ENCODE data around the gene CAMK2D. TPM values are rescaled to one million over a fixed set of nuclear protein-coding genes. Genes with fewer than 3 reads are reported as not detected.
A peak's percentile ranks its signal among the peaks of the same experiment; 100 is the strongest.
"Not testable (repeated sequence)": the region's sequence is repeated elsewhere in the genome, so short reads cannot be mapped to it uniquely, and the experiment has no call there.

CAMK2D gene
- total RNA-seq, 1 donor from 2014 or later = 46.1 TPM

GRCh38 chr4:113772319-113772718, 10.8 kb upstream of the CAMK2D start:
- H3K4me1 ChIP-seq = no peaks in the 10 kb centered on the region
- intact Hi-C loops (cut with DNase I) = no loop called here
- no peak overlapping the region for H3K27ac ChIP-seq
- peak; percentile 38 for ATAC-seq
- peak; percentile 62 for DNase-seq
- H3K4me3 ChIP-seq = no peak overlapping the region
- H3K9me3 ChIP-seq = no peaks in the 10 kb centered on the region
- TF ChIP-seq, protein P1, sequence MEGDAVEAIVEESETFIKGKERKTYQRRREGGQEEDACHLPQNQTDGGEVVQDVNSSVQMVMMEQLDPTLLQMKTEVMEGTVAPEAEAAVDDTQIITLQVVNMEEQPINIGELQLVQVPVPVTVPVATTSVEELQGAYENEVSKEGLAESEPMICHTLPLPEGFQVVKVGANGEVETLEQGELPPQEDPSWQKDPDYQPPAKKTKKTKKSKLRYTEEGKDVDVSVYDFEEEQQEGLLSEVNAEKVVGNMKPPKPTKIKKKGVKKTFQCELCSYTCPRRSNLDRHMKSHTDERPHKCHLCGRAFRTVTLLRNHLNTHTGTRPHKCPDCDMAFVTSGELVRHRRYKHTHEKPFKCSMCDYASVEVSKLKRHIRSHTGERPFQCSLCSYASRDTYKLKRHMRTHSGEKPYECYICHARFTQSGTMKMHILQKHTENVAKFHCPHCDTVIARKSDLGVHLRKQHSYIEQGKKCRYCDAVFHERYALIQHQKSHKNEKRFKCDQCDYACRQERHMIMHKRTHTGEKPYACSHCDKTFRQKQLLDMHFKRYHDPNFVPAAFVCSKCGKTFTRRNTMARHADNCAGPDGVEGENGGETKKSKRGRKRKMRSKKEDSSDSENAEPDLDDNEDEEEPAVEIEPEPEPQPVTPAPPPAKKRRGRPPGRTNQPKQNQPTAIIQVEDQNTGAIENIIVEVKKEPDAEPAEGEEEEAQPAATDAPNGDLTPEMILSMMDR (IDR thresholded peaks at IDR 0.05) = no peak
- H3K36me3 ChIP-seq = no peaks in the 10 kb centered on the region
- H3K27me3 ChIP-seq = no peaks in the 10 kb centered on the region

DNA sequence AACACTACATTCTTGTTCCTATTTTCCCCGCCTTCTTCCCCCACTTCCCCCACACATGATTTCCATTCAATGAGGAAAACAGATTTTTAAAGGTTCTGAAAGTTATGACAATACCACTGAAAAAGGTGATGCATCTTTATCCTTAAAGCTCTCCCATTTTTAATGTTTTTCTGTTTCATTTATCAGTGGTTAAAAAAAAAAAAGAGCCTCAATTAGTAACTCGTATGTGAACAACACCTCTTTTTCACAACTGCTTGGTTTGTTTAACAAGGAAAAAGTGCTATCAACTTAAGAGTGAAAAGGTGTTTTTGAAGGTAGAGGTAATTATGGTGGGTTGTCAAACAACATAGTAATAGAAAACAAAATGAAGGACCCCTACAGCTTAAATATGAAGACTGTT, 8.2 kb upstream of the CAMK2D start:
- H3K27ac ChIP-seq = no peak overlapping the region
- no peak overlapping the region for H3K4me3 ChIP-seq
- H3K27me3 ChIP-seq = no peaks in the 10 kb centered on the region
- H3K9me3 ChIP-seq = no peaks in the 10 kb centered on the region
- intact Hi-C loops (cut with DNase I) = no loop called here
- H3K4me1 ChIP-seq = no peaks in the 10 kb centered on the region
- no peak for DNase-seq
- ATAC-seq = no peak
- TF ChIP-seq, protein P1 (IDR thresholded peaks at IDR 0.05) = no peak
- no peaks in the 10 kb centered on the region for H3K36me3 ChIP-seq

GRCh38 chr4:113768952-113769351, 7.4 kb upstream of the CAMK2D start:
- Histone ChIP-seq H3K36me3 (no peaks in the 10 kb centered on the region), H3K4me1 (no peaks in the 10 kb centered on the region), H3K4me3 (no peak overlapping the region), H3K27ac (no peak overlapping the region), H3K9me3 (no peaks in the 10 kb centered on the region), H3K27me3 (no peaks in the 10 kb centered on the region)
- DNase-seq = no peak
- ATAC-seq = no peak
- TF ChIP-seq, protein P1 (IDR thresholded peaks at IDR 0.05) = no peak
- intact Hi-C loops (cut with DNase I) = no loop called here

DNA sequence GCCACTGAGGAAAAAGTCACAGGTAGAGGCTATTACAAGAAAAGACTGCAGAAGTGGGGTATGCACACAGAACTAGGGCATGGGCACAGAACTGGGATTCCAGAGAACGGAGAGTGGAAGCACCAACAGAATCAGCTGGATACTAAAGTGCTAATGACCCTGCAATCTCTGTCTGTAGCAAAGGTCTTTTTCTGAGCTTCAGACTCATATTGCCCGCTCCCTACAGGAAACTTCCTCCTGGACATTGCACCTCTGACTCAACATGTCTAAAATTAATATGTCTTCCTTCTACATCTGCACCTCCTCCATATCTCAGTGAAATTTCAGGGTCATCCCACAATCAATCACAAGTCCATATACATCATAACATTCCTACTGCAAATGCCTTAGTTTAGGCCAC, 5.3 kb upstream of the CAMK2D start:
- ATAC-seq = no peak
- Histone ChIP-seq H3K27me3 (no peaks in the 10 kb centered on the region), H3K4me3 (no peak overlapping the region), H3K27ac (no peak overlapping the region), H3K9me3 (no peaks in the 10 kb centered on the region), H3K36me3 (no peaks in the 10 kb centered on the region), H3K4me1 (no peaks in the 10 kb centered on the region)
- intact Hi-C loops (cut with DNase I) = no loop called here
- TF ChIP-seq, protein P1 (IDR thresholded peaks at IDR 0.05) = no peak
- no peak for DNase-seq

GRCh38 chr4:113764720-113765264, 3.3 kb upstream of the CAMK2D start:
- H3K9me3 ChIP-seq = no peaks in the 10 kb centered on the region
- TF ChIP-seq, protein P1 (IDR thresholded peaks at IDR 0.05) = no peak
- no peaks in the 10 kb centered on the region for H3K36me3 ChIP-seq
- ATAC-seq (no peak), DNase-seq (no peak)
- no peak overlapping the region for H3K4me3 ChIP-seq
- intact Hi-C loops (cut with DNase I) = no loop called here
- H3K4me1 ChIP-seq = no peaks in the 10 kb centered on the region
- H3K27me3 ChIP-seq = no peaks in the 10 kb centered on the region
- H3K27ac ChIP-seq = no peak overlapping the region

DNA sequence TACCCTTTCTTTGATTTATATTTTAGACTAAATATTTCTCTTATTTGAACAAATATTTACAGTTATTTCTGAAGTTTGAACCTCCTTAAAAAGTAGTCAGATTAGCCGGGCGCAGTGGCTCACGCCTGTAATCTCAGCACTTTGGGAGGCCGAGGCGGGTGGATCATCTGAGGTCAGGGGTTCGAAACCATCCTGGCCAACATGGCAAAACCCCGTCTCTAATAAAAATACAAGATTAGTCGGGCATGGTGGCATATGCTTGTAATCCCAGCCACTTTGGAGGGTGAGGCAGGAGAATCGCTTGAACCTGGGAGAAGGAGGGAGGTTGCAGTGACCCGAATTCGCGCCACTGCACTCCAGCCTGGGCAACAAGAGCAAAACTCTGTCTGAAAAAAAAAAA, 2.4 kb upstream of the CAMK2D start:
- ATAC-seq; DNase-seq; H3K9me3 ChIP-seq; H3K27ac ChIP-seq; H3K4me3 ChIP-seq; H3K27me3 ChIP-seq; H3K36me3 ChIP-seq; intact Hi-C loops (cut with DNase I); H3K4me1 ChIP-seq: not testable (repeated sequence)
